NT2/D1 (cell line): ENCODE results near the gene ZP3.
"Not testable (repeated sequence)": the region's sequence is repeated elsewhere in the genome, so short reads cannot be mapped to it uniquely, and the experiment has no call there.

Experiments used
- DNase-seq: peaks from one replicate; pipeline ENCODE4 v3.0.0-alpha.2; 2011; ENCODE audit warnings: low read depth, low spot score
- H3K27me3 ChIP-seq: 2 replicates; pipeline ENCODE4 v1.6.0; 2011; ENCODE audit warnings: mild to moderate bottlenecking; ENCODE audit not compliant: insufficient read length, insufficient read depth
- H3K36me3 ChIP-seq: 2 replicates; pipeline ENCODE4 v1.6.1; 2011; ENCODE audit warnings: mild to moderate bottlenecking, low read length, mixed read lengths; ENCODE audit not compliant: insufficient read depth, insufficient read length
- H3K4me1 ChIP-seq: 2 replicates; pipeline ENCODE4 v1.5.1; 2011; ENCODE audit not compliant: insufficient read depth, insufficient read length
- H3K4me3 ChIP-seq: 2 replicates; pipeline ENCODE4 v1.5.1; 2011; ENCODE audit warnings: low read depth; ENCODE audit not compliant: insufficient read length
- H3K9ac ChIP-seq: 2 replicates; pipeline ENCODE4 v1.6.0; 2011; ENCODE audit warnings: low read depth; ENCODE audit not compliant: insufficient read length
- H3K9me3 ChIP-seq: 2 replicates; pipeline ENCODE4 v1.5.1; 2011; ENCODE audit warnings: mild to moderate bottlenecking, low read length; ENCODE audit not compliant: insufficient read depth

Gene ZP3

GRCh38 chr7:76471556-76472221 lies 46.9 kb downstream of the ZP3 start:
- not testable (repeated sequence) for H3K4me1 ChIP-seq, H3K9me3 ChIP-seq, H3K36me3 ChIP-seq, H3K4me3 ChIP-seq, DNase-seq, H3K9ac ChIP-seq, H3K27me3 ChIP-seq

GRCh38 chr7:76473097-76473496 lies 48.3 kb downstream of the ZP3 start:
- DNase-seq, H3K4me3 ChIP-seq, H3K4me1 ChIP-seq, H3K27me3 ChIP-seq, H3K9ac ChIP-seq, H3K36me3 ChIP-seq, H3K9me3 ChIP-seq: not testable (repeated sequence)

- not testable (repeated sequence) for H3K27me3 ChIP-seq, H3K9me3 ChIP-seq, H3K4me3 ChIP-seq, H3K9ac ChIP-seq, DNase-seq, H3K36me3 ChIP-seq, H3K4me1 ChIP-seq
Measured at GRCh38 chr7:76476280-76476679, 51.5 kb downstream of the ZP3 start.

GRCh38 chr7:76476742-76477474 lies 52.2 kb downstream of the ZP3 start:
- H3K9me3 ChIP-seq, DNase-seq, H3K4me3 ChIP-seq, H3K27me3 ChIP-seq, H3K4me1 ChIP-seq, H3K36me3 ChIP-seq, H3K9ac ChIP-seq: not testable (repeated sequence)

- DNase-seq, H3K4me1 ChIP-seq, H3K27me3 ChIP-seq, H3K9ac ChIP-seq, H3K36me3 ChIP-seq, H3K9me3 ChIP-seq, H3K4me3 ChIP-seq: not testable (repeated sequence)
Measured at GRCh38 chr7:76479628-76480027, 54.9 kb downstream of the ZP3 start.

- not testable (repeated sequence) for H3K9me3 ChIP-seq, H3K27me3 ChIP-seq, H3K4me1 ChIP-seq, H3K4me3 ChIP-seq, DNase-seq, H3K9ac ChIP-seq, H3K36me3 ChIP-seq
Measured at GRCh38 chr7:76480403-76481253, 55.9 kb downstream of the ZP3 start.

GRCh38 chr7:76482660-76483059 lies 57.9 kb downstream of the ZP3 start:
- H3K4me1 ChIP-seq, H3K36me3 ChIP-seq, H3K9ac ChIP-seq, H3K27me3 ChIP-seq, H3K4me3 ChIP-seq, H3K9me3 ChIP-seq, DNase-seq: not testable (repeated sequence)

GRCh38 chr7:76483081-76483480 lies 58.3 kb downstream of the ZP3 start:
- H3K36me3 ChIP-seq, DNase-seq: not testable (repeated sequence)

GRCh38 chr7:76484456-76484855 lies 59.7 kb downstream of the ZP3 start:
- H3K9ac ChIP-seq, H3K36me3 ChIP-seq, DNase-seq, H3K9me3 ChIP-seq, H3K4me3 ChIP-seq, H3K4me1 ChIP-seq, H3K27me3 ChIP-seq: not testable (repeated sequence)

More at GRCh38 chr7:76483081-76483480, 58.3 kb downstream of the ZP3 start:
- not testable (repeated sequence) for H3K27me3 ChIP-seq, H3K4me3 ChIP-seq, H3K4me1 ChIP-seq, H3K9ac ChIP-seq, H3K9me3 ChIP-seq

GRCh38 chr7:76485822-76486610 lies 61.3 kb downstream of the ZP3 start:
- not testable (repeated sequence) for H3K9me3 ChIP-seq, H3K4me1 ChIP-seq, H3K4me3 ChIP-seq, DNase-seq, H3K27me3 ChIP-seq, H3K9ac ChIP-seq, H3K36me3 ChIP-seq

- not testable (repeated sequence) for H3K4me1 ChIP-seq, DNase-seq, H3K4me3 ChIP-seq, H3K36me3 ChIP-seq, H3K27me3 ChIP-seq, H3K9me3 ChIP-seq, H3K9ac ChIP-seq
Measured at GRCh38 chr7:76486618-76487017, 61.9 kb downstream of the ZP3 start.
